Epithelial cell of esophagus (primary cell): Measurements from ENCODE around the gene NUMBL.

Experiments used
- DNase-seq: peaks from one replicate; pipeline ENCODE4 v3.0.0; 2010; ENCODE audit warnings: low read depth
- H3K4me3 ChIP-seq: 2 replicates; pipeline ENCODE4 v1.5.1; 2011; ENCODE audit warnings: mild to moderate bottlenecking, low read length, control low read depth
- CTCF ChIP-seq: IDR thresholded peaks from 2 replicates; pipeline ENCODE4 v1.5.1; 2011; ENCODE audit warnings: low read depth, mild to moderate bottlenecking, low read length, control low read depth, inconsistent platforms; ENCODE audit not compliant: insufficient read depth; ENCODE audit errors: missing control alignments

NUMBL gene

GRCh38 chr19:40689339-40690049 lies 957 bp downstream of the NUMBL start:
- no peak for TF ChIP-seq CTCF
- DNase-seq = peak; percentile 25
- H3K4me3 ChIP-seq = peak overlapping the region; percentile 58

GRCh38 chr19:40688987-40689338 lies 1.5 kb downstream of the NUMBL start:
- TF ChIP-seq CTCF = no peak
- no peak for DNase-seq
- peak overlapping the region; percentile 58 for H3K4me3 ChIP-seq

GRCh38 chr19:40688309-40688708 lies 2.1 kb downstream of the NUMBL start:
- no peak overlapping the region for H3K4me3 ChIP-seq
- DNase-seq = no peak
- TF ChIP-seq CTCF = no peak

GRCh38 chr19:40687525-40688016 lies 2.9 kb downstream of the NUMBL start:
- TF ChIP-seq CTCF = no peak
- no peak overlapping the region for H3K4me3 ChIP-seq
- DNase-seq = peak; percentile 55

- DNase-seq = no peak
- TF ChIP-seq CTCF = no peak
- H3K4me3 ChIP-seq = no peak overlapping the region
These were observed 3.4 kb downstream of the NUMBL start for GRCh38 chr19:40686882-40687524.

- TF ChIP-seq CTCF = no peak
- no peak overlapping the region for H3K4me3 ChIP-seq
- peak; percentile 49 for DNase-seq
These were observed 4.9 kb downstream of the NUMBL start for GRCh38 chr19:40685563-40685962.

GRCh38 chr19:40685016-40685526 lies 5.4 kb downstream of the NUMBL start:
- H3K4me3 ChIP-seq = no peak overlapping the region
- no peak for DNase-seq
- no peak for TF ChIP-seq CTCF
